HepG2 (cell line): ENCODE results near the gene TNFAIP6.

Experiments used
- BHLHE40 ChIP-seq: IDR thresholded peaks from 2 replicates; pipeline ENCODE4 v1.6.1; 2011; ENCODE audit warnings: low read length, improper control_type of control experiment
- NCOR1 ChIP-seq: fragments of 200-600 bp; sonication (generic); IDR thresholded peaks from 2 replicates; pipeline ENCODE4 v1.7.0; 2017; ENCODE audit warnings: antibody characterized with exemption, low read length, borderline replicate concordance
- TP53 ChIP-seq: sonication (generic); formaldehyde crosslinking; conservative IDR thresholded peaks from 2 replicates; pipeline ENCODE4 v1.4.0; 2020; ENCODE audit warnings: missing genetic modification reagents
- ZFP37 ChIP-seq: sonication (generic); formaldehyde crosslinking; IDR thresholded peaks from 2 replicates; pipeline ENCODE4 v1.4.0; 2020; ENCODE audit warnings: missing genetic modification reagents, borderline replicate concordance

DNA sequence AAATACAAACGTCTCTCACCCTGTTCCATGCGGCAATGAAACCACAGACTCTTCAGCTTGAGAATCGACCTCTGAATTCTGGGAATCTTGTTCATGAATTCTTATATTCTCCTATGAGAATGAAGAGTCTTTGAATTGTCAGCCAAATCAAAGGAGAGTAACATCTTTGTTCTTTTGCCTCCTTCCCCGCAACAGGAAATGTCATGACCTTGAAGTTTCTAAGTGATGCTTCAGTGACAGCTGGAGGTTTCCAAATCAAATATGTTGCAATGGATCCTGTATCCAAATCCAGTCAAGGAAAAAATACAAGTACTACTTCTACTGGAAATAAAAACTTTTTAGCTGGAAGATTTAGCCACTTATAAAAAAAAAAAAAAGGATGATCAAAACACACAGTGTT is 21.8 kb downstream of the TNFAIP6 start:
- TF ChIP-seq ZFP37, result no peak
- no peak for TF ChIP-seq TP53 (CRISPR knock-in tag)
- TF ChIP-seq BHLHE40, result no peak
- no peak for TF ChIP-seq NCOR1
